IPS DF 6.9 (cell line): Measurements from ENCODE around the gene SFN.
A peak's percentile ranks its signal among the peaks of the same experiment; 100 is the strongest.
"Not testable (repeated sequence)": the region's sequence is repeated elsewhere in the genome, so short reads cannot be mapped to it uniquely, and the experiment has no call there.

Experiments
- DNase-seq: peaks from one replicate; pipeline ENCODE4 v3.0.0-alpha.2; 2013; ENCODE audit warnings: low read depth, low spot score
- H3K27ac ChIP-seq: one replicate; pipeline ENCODE4 v1.5.1; 2013; ENCODE audit warnings: low read length, control low read depth
- H3K27me3 ChIP-seq: 2 replicates; pipeline ENCODE4 v1.6.1; 2013; ENCODE audit warnings: mild to moderate bottlenecking, low read length; ENCODE audit not compliant: control insufficient read depth, insufficient read depth
- H3K36me3 ChIP-seq: 2 replicates; pipeline ENCODE4 v1.6.1; 2013; ENCODE audit warnings: low read length; ENCODE audit not compliant: control insufficient read depth, insufficient read depth
- H3K4me1 ChIP-seq: 2 replicates; pipeline ENCODE4 v1.6.1; 2013; ENCODE audit warnings: low read length; ENCODE audit not compliant: control insufficient read depth, insufficient read depth
- H3K4me3 ChIP-seq: 2 replicates; pipeline ENCODE4 v1.5.1; 2013; ENCODE audit warnings: mild to moderate bottlenecking, low read length
- H3K9me3 ChIP-seq: 2 replicates; pipeline ENCODE4 v1.6.1; 2013; ENCODE audit warnings: low read length, inconsistent platforms; ENCODE audit not compliant: control insufficient read depth, insufficient read depth
- WGBS: extraction: QIAGEN DNeasy Blood & Tissue Kit; methylation state at CpG from one replicate; pipeline ENCODE4 v1.1.7; 2013; ENCODE audit warnings: mixed read lengths, missing lambda C conversion rate; ENCODE audit not compliant: insufficient read length, insufficient coverage; 5-methylcytosine and 5-hydroxymethylcytosine counted together

The SFN gene

DNA sequence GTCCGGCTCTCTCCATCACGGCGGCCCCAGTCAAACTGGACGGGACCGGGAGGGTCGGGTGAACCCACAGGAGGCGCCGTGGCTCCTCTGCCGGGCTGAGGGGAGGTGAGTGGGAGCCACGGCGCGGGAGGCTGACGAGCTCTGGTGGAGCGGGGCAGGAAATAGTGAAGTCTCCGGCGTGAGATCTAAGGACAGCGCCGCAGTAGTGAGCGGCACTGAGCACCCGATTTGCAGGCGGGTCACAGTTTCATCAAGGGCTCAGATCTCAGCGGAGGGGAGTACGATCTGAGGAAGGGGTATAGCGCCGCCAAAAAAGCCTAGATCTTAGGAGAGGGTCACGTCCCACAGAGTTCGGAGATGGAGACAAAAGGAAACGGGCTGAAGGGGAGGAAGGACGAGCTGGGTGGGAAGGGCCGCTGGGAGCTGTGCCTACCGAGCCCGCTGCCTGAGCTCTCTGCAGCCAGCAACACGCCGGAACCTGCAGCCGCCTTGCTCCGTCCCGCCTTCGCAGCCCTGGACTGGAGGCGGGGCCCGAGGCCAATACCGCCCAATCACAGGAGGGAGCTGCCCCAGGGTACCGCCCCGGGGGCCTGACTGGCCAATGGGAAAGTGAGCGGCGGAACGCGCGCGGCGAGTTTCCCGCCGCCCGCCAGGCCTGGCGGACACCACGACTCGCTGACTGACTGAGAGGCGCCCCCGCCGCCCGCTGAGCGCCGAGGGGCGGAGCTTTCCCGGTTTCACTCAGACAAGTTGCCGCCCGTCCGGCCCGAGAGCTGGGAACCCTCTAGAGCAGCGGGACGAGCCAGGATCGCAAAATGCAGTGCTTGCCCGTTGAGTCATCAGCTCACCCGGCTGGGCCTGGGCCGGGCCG is 1.9 kb downstream of the SFN start:
- Histone ChIP-seq H3K4me1 (peaks cover 5% of the 10 kb centered on the region; the same call in 1 of the 2 replicates), H3K4me3 (peak overlapping the region; percentile 54; the same call in 1 of the 2 replicates), H3K36me3 (no peaks in the 10 kb centered on the region), H3K27ac (no peak overlapping the region), H3K27me3 (no peaks in the 10 kb centered on the region; the same call in 1 of the 2 replicates), H3K9me3 (no peaks in the 10 kb centered on the region)
- WGBS: no CpG with 5 or more reads among the region's 75 CpGs
- DNase-seq: peak; percentile 74

GRCh38 chr1:26873097-26873496 is 10.1 kb downstream of the SFN start:
- H3K4me1 ChIP-seq, H3K36me3 ChIP-seq, H3K4me3 ChIP-seq, H3K9me3 ChIP-seq, H3K27ac ChIP-seq, H3K27me3 ChIP-seq, DNase-seq: not testable (repeated sequence)
- WGBS: no CpG with 5 or more reads among the region's 2 CpGs

DNA sequence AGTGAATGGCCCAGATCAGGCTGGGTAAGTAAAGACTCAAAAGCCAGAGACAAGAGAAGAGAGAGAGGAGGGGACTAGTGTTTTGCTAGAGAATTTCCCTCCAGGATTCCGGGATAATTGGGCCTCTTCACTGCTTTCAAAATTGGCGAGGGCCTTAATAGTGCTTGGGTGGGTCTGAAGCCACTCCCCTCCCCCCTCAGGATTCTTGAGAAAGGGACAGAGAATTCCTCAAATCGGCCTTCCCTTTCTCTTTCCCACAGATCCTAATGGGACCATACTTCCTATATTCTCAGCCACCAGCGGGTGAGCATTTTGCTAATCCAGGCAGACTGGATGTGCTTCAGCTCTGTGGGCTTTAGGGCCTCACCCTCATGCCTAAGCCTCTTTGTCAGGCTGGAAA is 11.9 kb downstream of the SFN start:
- peaks cover 4% of the 10 kb centered on the region; the same call in 1 of the 2 replicates for H3K36me3 ChIP-seq
- DNase-seq: no peak
- no peak overlapping the region for H3K27ac ChIP-seq
- H3K4me3 ChIP-seq: no peak overlapping the region
- WGBS: no CpG with 5 or more reads among the region's 4 CpGs
- no peaks in the 10 kb centered on the region; the same call in 1 of the 2 replicates for H3K27me3 ChIP-seq
- H3K9me3 ChIP-seq: no peaks in the 10 kb centered on the region
- no peaks in the 10 kb centered on the region; the same call in 1 of the 2 replicates for H3K4me1 ChIP-seq

DNA sequence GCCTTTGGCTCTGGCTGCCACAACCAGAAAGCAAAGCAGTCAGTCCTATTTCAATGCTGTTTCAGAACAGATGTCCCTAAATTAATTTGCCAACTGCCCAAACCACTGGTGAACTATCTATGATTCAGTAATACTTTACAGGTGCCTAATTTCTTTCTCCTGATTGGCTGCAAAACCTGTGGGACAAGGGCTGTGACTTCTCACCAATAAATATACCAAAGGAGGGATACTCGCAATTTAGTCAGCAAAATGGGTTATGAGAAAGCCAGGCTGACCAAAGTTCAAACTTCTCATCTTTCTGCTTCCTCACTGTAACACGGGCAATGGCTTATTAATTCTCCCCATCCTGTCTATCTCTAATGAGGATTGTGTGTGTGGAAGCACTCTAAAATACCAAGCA is 14.4 kb downstream of the SFN start:
- H3K27ac ChIP-seq: no peak overlapping the region
- H3K9me3 ChIP-seq: no peaks in the 10 kb centered on the region
- no peaks in the 10 kb centered on the region for H3K4me1 ChIP-seq
- DNase-seq: no peak
- H3K27me3 ChIP-seq: no peaks in the 10 kb centered on the region; the same call in 1 of the 2 replicates
- H3K36me3 ChIP-seq: peaks cover 5% of the 10 kb centered on the region; the same call in 1 of the 2 replicates
- no CpG with 5 or more reads among the region's 2 CpGs for WGBS
- no peak overlapping the region for H3K4me3 ChIP-seq

GRCh38 chr1:26879793-26880192 is 16.8 kb downstream of the SFN start:
- peaks cover 17% of the 10 kb centered on the region; the same call in 1 of the 2 replicates for H3K36me3 ChIP-seq
- H3K4me3 ChIP-seq: no peak overlapping the region
- DNase-seq: no peak
- no peak overlapping the region for H3K27ac ChIP-seq
- H3K4me1 ChIP-seq: no peaks in the 10 kb centered on the region
- no peaks in the 10 kb centered on the region; the same call in 1 of the 2 replicates for H3K27me3 ChIP-seq
- no peaks in the 10 kb centered on the region for H3K9me3 ChIP-seq
- no CpG with 5 or more reads among the region's 4 CpGs for WGBS

GRCh38 chr1:26881611-26882010 is 18.7 kb downstream of the SFN start:
- H3K36me3 ChIP-seq: peaks cover 21% of the 10 kb centered on the region; the same call in 1 of the 2 replicates
- H3K4me3 ChIP-seq, H3K27me3 ChIP-seq, H3K27ac ChIP-seq, H3K4me1 ChIP-seq, H3K9me3 ChIP-seq, DNase-seq: not testable (repeated sequence)
- no CpG with 5 or more reads among the region's 6 CpGs for WGBS

DNA sequence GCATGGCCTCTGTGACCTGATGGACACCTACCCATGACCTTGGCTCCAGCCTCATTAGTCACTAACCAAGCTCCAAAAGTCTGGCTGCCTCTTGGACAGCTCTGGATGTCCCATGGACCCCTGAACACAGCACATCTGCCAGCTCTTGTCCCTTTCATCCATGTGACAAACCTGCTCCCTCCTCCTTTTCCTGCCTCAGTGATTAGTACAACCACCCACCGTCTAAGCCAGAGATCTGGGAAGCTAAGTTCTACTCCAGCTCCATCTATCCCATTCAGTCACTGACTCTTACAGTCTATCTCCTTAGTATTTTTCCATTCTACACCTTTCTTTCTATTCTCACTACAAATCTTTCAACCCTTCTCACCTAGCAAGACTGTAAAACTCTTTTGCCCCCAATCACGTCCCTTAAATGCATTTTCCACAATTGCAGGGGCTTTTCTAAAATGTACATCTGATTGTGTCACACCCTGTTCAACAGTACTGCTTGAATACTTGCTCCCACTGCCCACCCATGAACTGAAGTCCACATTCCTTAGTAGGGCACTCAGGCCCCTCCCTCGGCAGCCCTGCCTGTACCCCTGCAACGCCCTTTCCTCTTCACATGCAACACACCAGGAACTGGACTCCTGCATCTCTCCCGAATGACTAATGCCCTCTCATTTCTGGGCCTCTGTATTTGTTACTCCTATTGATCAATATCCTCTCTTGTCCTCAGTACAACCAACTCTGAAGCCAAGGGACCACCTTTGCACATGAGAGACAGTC is 19.9 kb downstream of the SFN start:
- Histone ChIP-seq H3K9me3 (no peaks in the 10 kb centered on the region), H3K27me3 (no peaks in the 10 kb centered on the region; the same call in 1 of the 2 replicates), H3K4me1 (no peaks in the 10 kb centered on the region), H3K4me3 (no peak overlapping the region), H3K36me3 (peaks cover 21% of the 10 kb centered on the region; the same call in 1 of the 2 replicates), H3K27ac (no peak overlapping the region)
- 100% methylated on average over 1 of the region's 5 CpGs for WGBS
- DNase-seq: no peak

DNA sequence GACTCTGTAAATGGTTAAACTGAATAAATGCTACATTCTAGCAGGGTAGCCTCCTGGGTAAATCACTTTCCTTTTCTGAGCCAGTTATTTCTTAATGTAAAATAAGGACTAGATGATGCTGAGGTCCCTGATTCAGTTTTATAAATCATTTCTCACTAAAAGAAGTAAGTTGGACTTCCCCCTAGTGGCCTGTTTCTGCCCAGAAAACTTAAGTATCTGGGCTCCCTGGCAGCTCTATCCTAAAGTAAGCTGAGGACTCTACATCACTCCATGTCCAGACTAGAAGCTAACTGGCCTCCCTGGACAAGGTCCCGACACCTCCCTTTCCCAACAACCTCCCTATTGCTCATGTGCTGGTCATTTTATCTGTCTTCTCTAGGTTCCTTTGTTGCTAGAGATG is 24.2 kb downstream of the SFN start:
- WGBS: no CpG with 5 or more reads among the region's 1 CpG
- DNase-seq: no peak
- no peaks in the 10 kb centered on the region for H3K9me3 ChIP-seq
- peaks cover 15% of the 10 kb centered on the region; the same call in 1 of the 2 replicates for H3K36me3 ChIP-seq
- no peaks in the 10 kb centered on the region for H3K27me3 ChIP-seq
- H3K4me1 ChIP-seq: no peaks in the 10 kb centered on the region
- no peak overlapping the region for H3K4me3 ChIP-seq
- no peak overlapping the region for H3K27ac ChIP-seq

- no peak overlapping the region for H3K27ac ChIP-seq
- no peaks in the 10 kb centered on the region for H3K27me3 ChIP-seq
- no CpG with 5 or more reads among the region's 1 CpG for WGBS
- DNase-seq: no peak
- no peaks in the 10 kb centered on the region for H3K9me3 ChIP-seq
- no peaks in the 10 kb centered on the region for H3K4me1 ChIP-seq
- no peak overlapping the region for H3K4me3 ChIP-seq
- H3K36me3 ChIP-seq: peaks cover 15% of the 10 kb centered on the region; the same call in 1 of the 2 replicates
Observed at GRCh38 chr1:26888231-26888630, 25.3 kb downstream of the SFN start.
